Adrenal gland (tissue), 5 donors: Measurements from ENCODE around the gene GALNTL6.

Experiments
- POLR2A ChIP-seq, 2 donors: fragments of 450-650 bp; IDR thresholded peaks; one replicate each; pipeline ENCODE4 v1.6.1; 2017; ENCODE audit warnings: antibody characterized with exemption in 2 of 2, mild to moderate bottlenecking in 2 of 2, moderate library complexity in 1 of 2
- TF ChIP-seq, protein P1 (sequence below), 6 experiments: fragments of 450-650 bp in 4 of 6; fragments of 200-600 bp in 2 of 6; sonication (generic) in 1 of 6; IDR thresholded peaks; 1 replicate in 5 of 6; 2 replicates in 1 of 6; pipeline versions ENCODE4 v1.5.1 to v1.8.0; 2016 to 2021; ENCODE audit warnings: antibody characterized with exemption in 6 of 6, mild to moderate bottlenecking in 2 of 6, moderate library complexity in 1 of 6
- donor health status: DM: no; HTN: no; CAD: no.

DNA sequence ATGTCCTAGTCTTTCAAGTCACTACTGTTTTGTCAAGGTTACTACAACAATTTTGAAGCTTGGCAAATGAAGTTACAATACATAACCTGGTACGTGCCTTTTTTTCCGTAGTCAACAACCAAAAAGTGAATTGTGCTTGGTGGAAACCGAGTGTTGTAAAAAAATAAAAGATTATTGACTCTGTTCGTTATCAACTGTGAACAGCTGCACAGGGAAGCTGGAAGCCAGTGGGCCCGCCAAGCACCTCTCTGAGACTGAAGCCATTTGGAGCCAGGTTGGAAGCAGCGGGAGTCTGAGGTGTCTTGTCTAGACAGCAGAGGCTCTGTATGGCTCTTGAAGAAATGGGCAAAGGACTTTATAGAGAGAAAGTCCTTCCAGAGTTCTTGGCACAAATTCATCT is 119.0 kb downstream of the GALNTL6 start:
- TF ChIP-seq, protein P1, sequence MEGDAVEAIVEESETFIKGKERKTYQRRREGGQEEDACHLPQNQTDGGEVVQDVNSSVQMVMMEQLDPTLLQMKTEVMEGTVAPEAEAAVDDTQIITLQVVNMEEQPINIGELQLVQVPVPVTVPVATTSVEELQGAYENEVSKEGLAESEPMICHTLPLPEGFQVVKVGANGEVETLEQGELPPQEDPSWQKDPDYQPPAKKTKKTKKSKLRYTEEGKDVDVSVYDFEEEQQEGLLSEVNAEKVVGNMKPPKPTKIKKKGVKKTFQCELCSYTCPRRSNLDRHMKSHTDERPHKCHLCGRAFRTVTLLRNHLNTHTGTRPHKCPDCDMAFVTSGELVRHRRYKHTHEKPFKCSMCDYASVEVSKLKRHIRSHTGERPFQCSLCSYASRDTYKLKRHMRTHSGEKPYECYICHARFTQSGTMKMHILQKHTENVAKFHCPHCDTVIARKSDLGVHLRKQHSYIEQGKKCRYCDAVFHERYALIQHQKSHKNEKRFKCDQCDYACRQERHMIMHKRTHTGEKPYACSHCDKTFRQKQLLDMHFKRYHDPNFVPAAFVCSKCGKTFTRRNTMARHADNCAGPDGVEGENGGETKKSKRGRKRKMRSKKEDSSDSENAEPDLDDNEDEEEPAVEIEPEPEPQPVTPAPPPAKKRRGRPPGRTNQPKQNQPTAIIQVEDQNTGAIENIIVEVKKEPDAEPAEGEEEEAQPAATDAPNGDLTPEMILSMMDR (IDR thresholded peaks at IDR 0.05), result no peak
- TF ChIP-seq POLR2A (IDR thresholded peaks at IDR 0.05), result no peak
